Measurements from ENCODE around the gene YLPM1.
A peak's percentile ranks its signal among the peaks of the same experiment; 100 is the strongest.
"Not testable (repeated sequence)": the region's sequence is repeated elsewhere in the genome, so short reads cannot be mapped to it uniquely, and the experiment has no call there.

YLPM1 gene, protein sequence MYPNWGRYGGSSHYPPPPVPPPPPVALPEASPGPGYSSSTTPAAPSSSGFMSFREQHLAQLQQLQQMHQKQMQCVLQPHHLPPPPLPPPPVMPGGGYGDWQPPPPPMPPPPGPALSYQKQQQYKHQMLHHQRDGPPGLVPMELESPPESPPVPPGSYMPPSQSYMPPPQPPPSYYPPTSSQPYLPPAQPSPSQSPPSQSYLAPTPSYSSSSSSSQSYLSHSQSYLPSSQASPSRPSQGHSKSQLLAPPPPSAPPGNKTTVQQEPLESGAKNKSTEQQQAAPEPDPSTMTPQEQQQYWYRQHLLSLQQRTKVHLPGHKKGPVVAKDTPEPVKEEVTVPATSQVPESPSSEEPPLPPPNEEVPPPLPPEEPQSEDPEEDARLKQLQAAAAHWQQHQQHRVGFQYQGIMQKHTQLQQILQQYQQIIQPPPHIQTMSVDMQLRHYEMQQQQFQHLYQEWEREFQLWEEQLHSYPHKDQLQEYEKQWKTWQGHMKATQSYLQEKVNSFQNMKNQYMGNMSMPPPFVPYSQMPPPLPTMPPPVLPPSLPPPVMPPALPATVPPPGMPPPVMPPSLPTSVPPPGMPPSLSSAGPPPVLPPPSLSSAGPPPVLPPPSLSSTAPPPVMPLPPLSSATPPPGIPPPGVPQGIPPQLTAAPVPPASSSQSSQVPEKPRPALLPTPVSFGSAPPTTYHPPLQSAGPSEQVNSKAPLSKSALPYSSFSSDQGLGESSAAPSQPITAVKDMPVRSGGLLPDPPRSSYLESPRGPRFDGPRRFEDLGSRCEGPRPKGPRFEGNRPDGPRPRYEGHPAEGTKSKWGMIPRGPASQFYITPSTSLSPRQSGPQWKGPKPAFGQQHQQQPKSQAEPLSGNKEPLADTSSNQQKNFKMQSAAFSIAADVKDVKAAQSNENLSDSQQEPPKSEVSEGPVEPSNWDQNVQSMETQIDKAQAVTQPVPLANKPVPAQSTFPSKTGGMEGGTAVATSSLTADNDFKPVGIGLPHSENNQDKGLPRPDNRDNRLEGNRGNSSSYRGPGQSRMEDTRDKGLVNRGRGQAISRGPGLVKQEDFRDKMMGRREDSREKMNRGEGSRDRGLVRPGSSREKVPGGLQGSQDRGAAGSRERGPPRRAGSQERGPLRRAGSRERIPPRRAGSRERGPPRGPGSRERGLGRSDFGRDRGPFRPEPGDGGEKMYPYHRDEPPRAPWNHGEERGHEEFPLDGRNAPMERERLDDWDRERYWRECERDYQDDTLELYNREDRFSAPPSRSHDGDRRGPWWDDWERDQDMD (N-terminal part only)

GRCh38 chr14:74762917-74763802, at the start of gene YLPM1:
Gene YLPM1, plus strand, starts transcription at chr14:74763316. Its CDS starts 174 bp downstream, at chr14:74763490.
- DNase-seq: peak; percentile 98

- no peak for DNase-seq
Observed at GRCh38 chr14:74713395-74713735, 49.8 kb upstream of the YLPM1 start.

DNA sequence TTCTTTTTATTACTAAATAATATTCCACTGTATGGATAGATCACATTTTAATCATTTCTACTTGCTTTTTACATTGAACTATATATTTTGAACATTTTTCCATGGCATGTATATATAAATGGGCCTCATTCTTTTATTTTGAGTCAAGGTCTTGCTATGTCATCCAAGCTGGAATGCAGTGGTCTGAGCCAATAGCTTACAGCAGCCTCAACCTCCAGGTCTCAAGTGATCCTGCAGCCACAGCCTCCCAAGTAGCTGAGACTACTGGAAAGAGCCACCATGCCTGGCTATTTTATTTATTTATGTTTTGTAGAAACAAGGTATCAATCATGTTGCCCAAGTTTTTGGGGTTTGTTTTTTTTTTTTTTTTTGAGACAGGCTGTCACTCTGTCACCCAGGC, 42.6 kb upstream of the YLPM1 start:
- DNase-seq: no peak

DNA sequence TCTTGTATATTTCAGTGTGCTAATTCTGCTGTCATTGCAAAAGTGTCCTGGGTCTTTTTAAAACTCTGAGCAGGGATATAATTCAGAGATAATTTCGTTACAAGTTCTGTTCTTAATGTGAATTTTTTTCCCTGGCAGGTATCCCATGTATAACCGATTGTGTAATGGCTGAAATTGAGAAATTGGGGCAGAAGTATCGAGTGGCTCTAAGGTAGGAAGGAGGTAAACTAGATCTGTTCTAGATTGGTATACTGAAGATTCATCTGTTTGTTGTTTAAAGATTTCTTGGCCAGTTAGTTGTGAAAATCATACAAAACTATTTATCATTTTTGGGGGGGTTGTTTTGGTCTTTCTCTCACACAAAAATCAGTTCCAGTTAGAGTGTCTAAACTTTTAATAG, 40.0 kb upstream of the YLPM1 start:
- no peak for DNase-seq

GRCh38 chr14:74732387-74732786, 30.7 kb upstream of the YLPM1 start:
- no peak for DNase-seq

DNA sequence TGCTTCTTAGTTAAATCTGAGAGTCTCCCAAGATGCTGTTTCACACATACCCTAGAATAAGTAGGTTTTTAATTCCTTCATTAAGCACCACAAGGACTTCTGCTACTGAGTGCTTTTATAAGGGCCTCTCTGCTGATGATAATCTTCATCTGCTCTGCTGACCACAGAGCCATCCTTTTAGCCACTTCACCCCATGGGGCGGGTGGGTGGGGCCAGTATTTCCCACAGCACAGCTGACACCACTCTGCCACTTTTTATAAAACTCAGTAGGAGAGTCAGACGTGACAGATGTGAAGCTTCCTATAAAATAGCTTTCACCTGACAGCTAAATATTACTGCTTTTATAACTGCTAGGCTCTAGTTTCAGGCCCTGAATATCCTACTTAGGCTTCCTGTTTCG, 29.9 kb upstream of the YLPM1 start:
- no peak for DNase-seq

DNA sequence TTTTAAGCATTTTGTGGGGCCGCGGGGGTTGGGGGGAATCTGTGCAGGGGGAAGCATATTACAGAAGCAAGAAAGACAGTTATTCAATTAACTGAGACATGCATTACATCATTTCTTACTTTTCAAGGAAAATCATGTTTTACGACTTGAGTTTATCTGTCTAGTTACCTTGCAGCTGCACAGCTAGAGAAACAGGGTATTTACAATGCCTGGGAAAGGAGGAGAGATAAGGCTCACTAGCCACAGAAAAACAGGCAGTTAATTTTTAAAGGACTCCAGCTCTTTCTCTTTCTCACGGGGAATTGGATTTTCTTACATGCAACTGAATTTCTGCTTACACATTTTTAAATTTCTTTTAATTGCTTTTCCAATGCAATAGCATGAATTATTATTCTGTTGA, 28.0 kb upstream of the YLPM1 start:
- no peak for DNase-seq

GRCh38 chr14:74737753-74738325, 25.3 kb upstream of the YLPM1 start:
- DNase-seq: no peak

GRCh38 chr14:74739293-74740030, 23.7 kb upstream of the YLPM1 start:
- DNase-seq: no peak

- DNase-seq: no peak
Observed at GRCh38 chr14:74747237-74747636, 15.9 kb upstream of the YLPM1 start.

GRCh38 chr14:74754157-74754556, 9.0 kb upstream of the YLPM1 start:
- no peak for DNase-seq

GRCh38 chr14:74754899-74755298, 8.2 kb upstream of the YLPM1 start:
- DNase-seq: no peak

DNA sequence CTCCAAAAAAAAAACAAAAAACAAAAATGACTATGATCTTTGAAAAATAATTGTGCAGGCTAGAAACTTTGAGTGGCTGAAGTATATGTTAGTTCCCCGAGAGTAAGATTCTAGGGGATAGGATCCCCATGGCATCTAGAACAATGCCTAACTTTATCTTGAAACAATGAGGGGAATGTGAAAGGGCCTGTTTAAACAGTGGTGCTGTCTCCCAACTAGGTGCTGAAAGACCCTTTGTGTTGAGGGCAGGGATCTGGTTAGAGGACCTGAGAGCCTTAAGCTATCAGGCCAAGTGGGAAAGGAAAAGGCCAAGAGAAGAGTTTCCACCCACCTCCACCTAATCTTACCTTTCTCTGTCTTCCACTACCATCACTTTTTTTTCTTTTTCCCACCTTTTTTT, 6.8 kb upstream of the YLPM1 start:
- no peak for DNase-seq

GRCh38 chr14:74758505-74758904, 4.6 kb upstream of the YLPM1 start:
- not testable (repeated sequence) for DNase-seq

- DNase-seq: no peak
Observed at GRCh38 chr14:74763803-74764531, 851 bp downstream of the YLPM1 start.

- no peak for DNase-seq
Observed at GRCh38 chr14:74765721-74766120, 2.6 kb downstream of the YLPM1 start.

- no peak for DNase-seq
Observed at GRCh38 chr14:74771399-74771798, 8.3 kb downstream of the YLPM1 start.

DNA sequence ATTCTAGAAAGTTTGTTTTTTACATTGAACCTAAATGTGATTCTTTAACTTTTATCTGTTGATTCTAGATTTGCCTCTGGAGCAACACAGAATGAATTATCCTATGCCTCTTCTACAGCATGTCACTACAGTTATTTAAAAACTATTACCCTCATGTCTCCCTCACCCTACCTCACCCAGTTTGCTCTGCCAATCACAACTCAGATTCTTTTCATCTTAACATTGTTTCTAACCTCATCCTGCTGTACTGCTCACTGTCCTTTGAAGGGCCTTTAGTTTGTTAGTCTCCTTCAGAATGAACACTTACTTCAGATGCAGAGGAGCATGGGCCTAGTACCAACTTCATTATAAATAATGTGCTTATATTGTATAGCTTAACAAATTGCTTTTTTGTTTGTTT, 21.5 kb downstream of the YLPM1 start:
- no peak for DNase-seq

DNA sequence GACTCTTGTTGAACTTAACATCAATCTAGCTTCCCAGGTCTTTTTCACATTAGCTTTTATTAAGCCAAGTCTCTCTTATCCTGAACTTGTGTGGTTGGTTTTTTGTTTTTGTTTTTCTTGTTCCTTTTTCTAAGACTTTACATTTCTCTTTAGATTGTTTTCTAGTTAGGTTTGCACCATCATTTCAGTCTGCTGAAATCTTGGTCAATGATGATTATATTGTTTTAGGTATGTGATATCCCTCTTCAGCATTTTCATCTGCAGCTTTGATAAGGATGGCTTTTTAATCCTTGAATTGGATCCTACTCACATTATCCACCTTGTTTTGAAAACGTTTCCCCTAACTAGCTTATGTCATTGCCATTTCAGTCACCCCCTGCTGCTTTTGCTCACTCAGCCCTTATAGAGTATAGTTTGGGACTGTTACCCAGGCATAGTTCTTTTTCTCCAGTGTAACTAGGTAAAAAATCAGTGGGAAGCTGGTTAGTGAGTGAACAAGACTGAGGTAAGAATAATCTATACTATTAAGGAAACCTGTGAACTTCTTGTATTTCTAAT, 22.0 kb downstream of the YLPM1 start:
- DNase-seq: no peak

GRCh38 chr14:74786796-74787315, 23.7 kb downstream of the YLPM1 start:
- no peak for DNase-seq
